Anterior cingulate cortex (tissue), 58 donors: ENCODE measurements around the gene LIN9.
A peak's percentile ranks its signal among the peaks of the same experiment; 100 is the strongest.
"Not testable (repeated sequence)": the region's sequence is repeated elsewhere in the genome, so short reads cannot be mapped to it uniquely, and the experiment has no call there.

Source experiments
- DNase-seq, 58 donors: peaks; one replicate each; lab custom pipeline; 2025; lab: John Stamatoyannopoulos, UW

LIN9 gene

GRCh38 chr1:226220473-226221189 lies 88.3 kb downstream of the LIN9 start:
- no peak for DNase-seq

GRCh38 chr1:226217273-226217672 lies 91.7 kb downstream of the LIN9 start:
- DNase-seq, result no peak

DNA sequence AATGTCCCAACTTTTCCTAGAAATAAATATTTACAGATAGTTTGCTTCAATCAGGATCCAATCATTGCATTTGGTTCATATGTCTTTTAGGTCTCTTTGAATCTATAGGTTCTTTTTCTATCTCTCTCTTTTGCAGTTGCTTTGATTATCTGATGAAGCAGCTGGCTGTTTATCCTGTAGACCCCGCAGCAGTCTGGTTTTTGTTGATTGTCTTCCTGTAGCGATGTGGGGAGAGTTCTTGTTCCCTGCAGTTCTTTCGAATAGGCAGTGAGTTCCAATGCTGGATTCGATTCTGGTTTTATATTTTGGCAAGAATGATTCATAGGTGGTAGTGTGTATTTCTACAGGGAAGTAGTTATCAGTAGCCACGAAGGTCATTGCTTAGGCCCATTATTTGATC lies 92.9 kb downstream of the LIN9 start:
- no peak for DNase-seq

GRCh38 chr1:226215239-226215638 lies 93.7 kb downstream of the LIN9 start:
- no peak for DNase-seq

- DNase-seq, result no peak
Measured at GRCh38 chr1:226212545-226212944, 96.4 kb downstream of the LIN9 start.

GRCh38 chr1:226211181-226211821 lies 97.7 kb downstream of the LIN9 start:
- DNase-seq, result no peak

DNA sequence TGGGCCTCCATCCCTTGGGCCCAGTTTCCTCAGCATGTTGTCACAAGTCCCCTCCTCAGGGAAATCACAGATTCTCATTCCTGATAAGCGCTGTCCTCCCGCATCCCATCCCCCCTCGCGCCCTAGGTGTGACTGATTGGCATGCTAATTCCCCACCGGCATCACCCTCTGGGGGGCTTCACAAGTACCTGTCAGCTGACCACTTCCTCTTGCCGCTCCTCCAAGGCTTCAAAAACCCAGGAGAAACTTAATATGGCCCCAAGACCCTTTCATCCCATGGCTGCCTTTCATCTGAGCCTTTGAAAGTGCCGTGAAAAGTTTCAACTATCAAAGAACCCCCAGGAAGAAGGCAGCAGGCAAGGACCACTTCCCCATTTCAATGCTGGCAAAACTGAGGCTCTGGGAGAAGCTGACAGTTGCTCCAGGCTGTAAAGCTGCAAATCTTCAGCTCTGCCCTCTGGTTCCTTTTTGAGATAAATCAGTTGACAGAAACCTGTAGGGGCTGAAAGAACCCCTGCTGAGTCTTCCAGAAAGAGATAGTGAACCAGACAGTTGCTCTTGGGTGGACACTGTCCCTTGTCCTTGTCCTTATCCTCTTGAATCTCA lies 98.3 kb downstream of the LIN9 start:
- DNase-seq, result no peak

GRCh38 chr1:226209307-226210059 lies 99.5 kb downstream of the LIN9 start:
- no peak for DNase-seq

DNA sequence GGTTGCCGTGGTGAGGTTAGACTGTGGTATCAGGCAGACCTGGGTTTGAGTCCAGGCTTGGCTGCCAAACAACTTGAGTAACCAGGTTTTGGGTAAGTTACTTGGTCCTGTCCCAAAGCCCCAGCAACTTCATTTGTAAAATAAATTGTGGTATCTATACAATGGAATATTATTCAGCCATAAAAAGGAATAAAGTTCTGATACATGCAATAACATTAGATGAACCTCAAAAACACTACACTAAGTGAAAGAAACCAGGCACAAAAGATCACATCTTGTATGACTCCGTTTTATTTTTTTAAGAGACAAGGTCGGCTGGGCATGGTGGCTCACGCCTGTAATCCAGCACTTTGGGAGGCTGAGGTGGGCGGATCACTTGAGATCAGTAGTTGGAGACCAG lies 101.9 kb downstream of the LIN9 start:
- no peak for DNase-seq

- DNase-seq, result no peak
Measured at GRCh38 chr1:226204198-226204597, 104.8 kb downstream of the LIN9 start.

- no peak for DNase-seq
Measured at GRCh38 chr1:226203655-226204054, 105.3 kb downstream of the LIN9 start.

- no peak for DNase-seq
Measured at GRCh38 chr1:226203240-226203639, 105.7 kb downstream of the LIN9 start.

DNA sequence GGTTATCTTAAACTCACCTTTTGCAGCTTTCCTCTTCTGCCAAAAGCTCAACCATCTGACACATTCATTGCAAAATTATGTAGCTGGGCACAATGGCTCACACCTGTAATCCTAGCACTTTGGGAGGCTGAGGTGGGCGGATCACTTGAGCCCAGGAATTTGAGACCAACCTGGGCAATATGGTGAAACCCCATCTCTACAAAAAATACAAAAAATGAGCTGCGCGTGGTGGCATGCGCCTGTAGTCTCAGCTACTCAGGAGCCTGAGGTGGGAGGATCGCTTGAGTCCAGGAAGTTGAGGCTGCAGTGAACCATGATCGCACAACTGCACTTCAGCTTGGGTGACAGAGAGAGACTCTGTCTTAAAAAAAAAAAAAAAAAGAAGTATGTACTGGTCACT lies 106.3 kb downstream of the LIN9 start:
- DNase-seq, result not testable (repeated sequence)

- no peak for DNase-seq
Measured at GRCh38 chr1:226202246-226202645, 106.7 kb downstream of the LIN9 start.

DNA sequence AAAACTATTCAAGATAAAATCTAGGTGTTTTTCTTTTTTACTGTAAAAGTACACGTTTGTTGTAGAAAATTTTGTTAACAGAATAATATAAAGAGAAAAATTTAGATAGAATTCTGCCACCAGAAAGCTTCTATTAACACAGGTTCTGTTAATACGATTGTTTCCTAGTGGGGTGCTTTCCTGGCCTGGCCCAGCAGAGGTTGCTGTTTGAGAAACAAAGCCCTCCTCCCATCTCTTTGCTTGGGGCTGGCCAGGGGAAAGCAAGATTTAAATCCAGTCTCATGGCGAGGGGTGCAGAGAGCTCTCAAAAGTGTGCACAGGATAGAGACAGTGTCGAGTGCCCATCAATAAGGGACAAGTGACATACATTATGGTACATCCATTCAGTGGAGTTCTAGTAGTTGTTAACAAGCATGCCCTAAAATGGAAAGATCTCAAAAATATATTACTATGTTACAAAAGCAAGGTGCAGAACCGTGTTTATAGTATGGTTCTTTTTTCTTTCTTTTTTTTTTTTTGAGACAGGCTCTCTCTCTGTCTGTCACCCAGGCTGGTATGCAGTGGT lies 107.9 kb downstream of the LIN9 start:
- DNase-seq, result no peak

DNA sequence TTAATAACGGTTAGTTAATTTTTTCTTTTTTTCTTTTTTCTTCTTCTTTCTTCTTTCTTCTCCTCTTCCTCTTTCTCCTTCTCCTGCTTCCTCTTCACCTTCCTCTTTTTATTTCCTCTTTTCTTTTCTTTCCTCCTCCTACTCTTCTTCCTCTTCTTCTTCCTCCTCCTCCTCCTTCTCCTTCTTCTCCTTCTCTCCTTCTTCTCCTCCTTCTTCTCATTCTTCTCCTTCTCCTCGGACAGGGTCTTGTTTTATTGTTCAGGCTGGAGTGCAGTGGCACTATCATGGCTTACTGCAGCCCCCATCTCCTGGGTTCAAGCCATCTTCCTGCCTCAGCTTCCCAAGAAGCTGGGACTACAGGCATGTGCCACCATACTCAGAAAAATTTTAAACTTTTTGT lies 109.0 kb downstream of the LIN9 start:
- DNase-seq, result no peak

DNA sequence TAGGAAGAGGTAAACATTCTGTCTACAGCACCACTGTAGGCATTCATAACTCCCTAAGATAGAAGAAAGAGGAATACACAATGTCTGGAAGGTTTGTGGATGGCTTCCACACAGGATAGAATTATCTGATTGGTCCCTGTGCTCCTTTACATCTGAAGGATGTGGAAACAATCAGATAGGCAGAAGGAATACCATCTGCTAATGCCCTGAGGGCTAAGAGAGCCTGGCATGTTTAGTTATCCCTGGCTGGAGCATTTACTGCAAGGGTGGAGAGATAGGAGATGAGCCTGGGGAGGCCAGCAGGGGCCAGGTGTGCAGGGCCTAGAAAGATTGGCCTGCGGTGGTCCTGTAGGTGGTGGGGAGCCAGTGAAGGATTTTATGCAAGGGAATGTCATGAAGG lies 113.8 kb downstream of the LIN9 start:
- DNase-seq, result no peak

DNA sequence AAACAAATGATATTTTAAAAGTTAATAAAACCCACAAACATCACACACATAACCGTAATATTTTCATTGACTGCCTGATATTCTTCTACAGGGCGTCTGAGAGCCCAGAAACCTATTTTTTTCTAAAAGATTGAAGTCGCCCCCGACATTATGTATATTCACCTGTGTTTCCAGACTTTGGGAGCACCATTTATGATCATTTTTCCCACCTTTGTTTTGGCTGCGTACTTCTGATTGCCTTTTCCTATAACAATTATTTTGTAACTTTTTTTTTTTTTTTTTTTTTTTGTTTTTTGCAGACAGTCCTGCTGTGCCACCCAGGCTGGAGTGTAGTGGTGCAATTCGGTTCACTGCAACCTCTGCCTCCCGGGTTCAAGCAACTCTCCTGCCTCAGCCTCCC lies 121.6 kb downstream of the LIN9 start:
- no peak for DNase-seq

DNA sequence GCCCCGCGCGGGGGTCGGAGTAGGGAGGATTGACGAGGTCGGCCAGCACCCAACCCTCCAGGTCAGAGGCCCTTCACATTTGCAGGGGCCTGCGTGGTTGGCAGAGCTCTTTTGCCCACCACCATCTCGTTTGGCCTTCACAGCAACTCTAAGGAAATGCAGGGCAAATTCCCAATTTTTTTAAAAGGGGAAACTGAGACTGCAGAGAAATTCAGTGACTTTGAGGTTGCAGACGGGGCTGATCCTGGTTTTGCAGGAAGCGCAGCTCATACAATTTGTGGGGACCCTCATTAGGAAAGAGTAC lies 122.0 kb downstream of the LIN9 start:
- DNase-seq, result no peak

DNA sequence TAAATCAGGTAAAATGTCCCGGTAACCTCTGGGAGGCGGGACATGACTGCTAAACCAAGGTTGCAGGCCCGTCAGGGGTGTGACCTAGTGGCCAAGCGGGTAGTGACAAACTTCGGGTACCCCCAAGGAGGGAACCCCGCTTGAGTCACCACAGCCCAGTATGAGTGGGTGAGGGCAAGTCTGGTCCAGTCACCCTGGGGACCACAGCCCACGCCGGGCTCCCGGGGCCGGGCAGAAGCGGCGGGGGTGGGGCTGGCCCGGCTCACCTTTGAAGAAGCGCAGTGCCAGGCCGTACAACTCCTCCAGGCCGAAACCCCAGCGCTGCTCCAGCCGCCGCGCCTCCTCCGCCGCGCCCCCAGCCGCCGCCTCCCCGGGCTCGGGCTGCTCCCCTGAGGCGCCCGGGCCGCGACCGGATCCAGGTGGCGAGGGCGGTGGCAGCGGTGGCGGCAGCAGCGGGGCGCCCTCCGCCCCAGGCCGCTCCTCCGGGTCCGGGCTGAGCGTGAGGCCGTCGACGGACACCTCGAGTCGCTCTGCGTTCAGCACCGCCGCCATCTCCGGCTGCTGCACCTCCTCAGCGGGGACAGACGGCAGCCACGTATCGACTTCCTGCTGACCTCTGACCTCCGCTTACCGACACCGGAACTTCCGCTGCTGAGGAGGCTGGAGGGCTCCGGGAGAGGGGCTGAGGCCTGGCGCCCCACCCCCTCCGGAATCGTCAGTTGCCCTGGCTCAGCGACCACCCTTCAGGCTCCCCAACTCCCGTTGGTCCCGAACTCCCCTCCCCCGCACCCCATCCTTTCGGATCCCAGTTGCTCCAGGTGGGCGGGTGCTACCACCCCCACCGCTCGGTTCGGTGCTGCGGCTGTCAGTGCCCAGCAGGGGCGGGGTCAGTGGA lies 122.6 kb downstream of the LIN9 start, which contains the start of gene ACBD3:
Gene ACBD3 (minus strand): TSS at position 618 of the 895 bp plus-strand sequence. CDS start 66 bp downstream, at position 552.
- DNase-seq, result peak; percentile 33 to 94 (median 83)
